ENCODE results near the gene CBFB. TPM values are rescaled to one million over a fixed set of nuclear protein-coding genes. Genes with fewer than 3 reads are reported as not detected.
A peak's percentile ranks its signal among the peaks of the same experiment; 100 is the strongest.

Gene CBFB
- total RNA-seq, 1 donor = 55.7 TPM

GRCh38 chr16:67089101-67089500 lies 60.2 kb downstream of the CBFB start:
- no peak for DNase-seq (ENCODE audit: low read depth in 2 of 3, low spot score in 2 of 3)

DNA sequence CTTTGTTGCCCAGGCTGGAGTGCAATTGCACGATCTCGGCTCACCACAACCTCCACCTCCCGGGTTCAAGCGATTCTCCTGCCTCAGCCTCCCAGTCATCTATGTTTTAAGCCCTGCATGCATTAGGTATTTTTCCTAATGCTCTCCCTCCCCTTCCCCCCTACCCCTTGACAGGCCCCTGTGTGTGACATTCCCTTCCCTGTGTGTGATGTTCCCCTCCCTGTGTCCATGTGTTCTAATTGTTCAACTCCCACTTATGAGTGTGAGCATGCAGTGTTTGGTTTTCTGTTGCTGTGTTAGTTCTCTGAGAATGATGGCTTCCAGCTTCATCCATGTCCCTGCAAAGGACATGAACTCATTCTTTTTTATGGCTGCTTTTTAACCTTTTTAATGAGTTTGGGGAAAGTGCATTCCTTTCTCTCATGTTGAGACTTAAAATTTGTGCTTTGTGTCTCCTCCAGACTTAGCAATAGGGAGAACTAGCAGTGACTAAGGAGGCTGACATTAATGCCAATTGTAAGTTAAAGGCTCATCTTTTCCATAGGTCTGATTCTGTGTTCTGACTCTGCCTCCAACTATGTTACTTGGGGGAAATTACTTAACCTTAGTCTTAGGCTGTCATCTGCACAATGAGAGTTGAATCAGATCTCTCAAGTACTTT lies 63.1 kb downstream of the CBFB start:
- DNase-seq (ENCODE audit: low read depth in 2 of 3, low spot score in 2 of 3) = no peak

DNA sequence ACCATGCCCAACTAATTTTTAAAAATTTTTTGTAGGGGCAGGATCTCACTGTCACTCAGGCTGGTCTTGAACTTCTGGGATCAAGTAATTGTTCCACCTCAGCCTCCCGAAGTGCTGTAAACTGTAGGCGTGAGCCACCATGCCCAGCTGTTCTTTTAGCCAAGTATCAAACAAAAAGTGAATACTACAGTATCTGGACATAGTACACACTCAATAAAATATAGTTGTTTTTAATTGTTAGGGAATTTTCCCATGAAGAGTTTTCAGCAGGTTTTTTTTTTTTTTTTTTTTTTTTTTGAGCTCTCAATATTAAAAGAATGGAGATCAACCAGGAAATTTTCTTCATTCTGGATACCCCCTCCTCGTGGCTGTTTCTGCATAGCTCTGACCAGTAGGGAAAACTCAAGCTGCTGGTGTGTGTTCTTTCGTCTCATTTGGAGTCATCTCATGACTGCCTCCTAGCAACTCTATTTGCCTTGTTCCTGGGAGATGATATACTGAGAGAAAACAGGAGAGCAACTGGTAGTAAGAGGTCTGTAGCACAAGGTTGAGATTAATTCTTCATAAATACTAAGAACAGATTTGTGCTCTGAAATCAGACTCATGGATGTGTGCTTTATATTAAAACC lies 64.3 kb downstream of the CBFB start:
- no peak for DNase-seq (ENCODE audit: low read depth in 2 of 3, low spot score in 2 of 3)

GRCh38 chr16:67098599-67098998 lies 69.7 kb downstream of the CBFB start:
- no peak for DNase-seq (ENCODE audit: low read depth in 2 of 3, low spot score in 2 of 3)

DNA sequence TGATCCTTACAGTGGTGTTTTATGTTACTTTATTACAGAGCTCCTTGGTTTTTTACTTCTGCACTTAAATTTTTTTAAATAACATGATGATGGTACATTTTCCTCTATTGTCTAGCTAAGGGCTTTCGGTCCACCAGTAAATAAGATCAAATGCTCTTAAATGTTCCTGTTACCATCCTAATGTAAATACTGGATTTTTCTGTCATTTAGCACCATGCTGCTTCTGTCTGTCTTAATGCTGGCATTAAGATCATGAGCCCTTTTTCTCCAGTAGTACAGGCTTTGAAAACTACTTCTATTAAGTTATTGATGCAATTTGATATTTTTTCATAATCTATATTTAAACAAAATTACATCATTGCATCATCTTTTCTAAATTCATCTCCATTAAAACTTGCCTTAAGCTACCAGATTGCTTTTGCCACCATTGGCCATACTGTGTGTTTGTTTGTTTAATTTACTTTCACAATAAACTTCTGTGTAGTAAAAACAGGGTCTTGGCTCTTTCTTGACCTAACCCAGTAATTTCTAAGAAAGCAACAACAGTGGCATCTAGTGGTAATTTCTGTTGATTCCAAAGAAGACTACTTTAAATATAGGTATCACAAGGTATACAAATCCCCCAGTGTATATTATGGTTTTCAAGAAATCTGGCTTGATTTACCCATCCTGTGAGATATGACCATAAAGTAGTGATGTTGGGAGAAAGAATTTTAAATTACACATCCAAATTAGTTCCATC lies 71.8 kb downstream of the CBFB start:
- peak in 2 of 3 donors; percentile 44 to 77 for DNase-seq (ENCODE audit: low read depth in 2 of 3, low spot score in 2 of 3)

- DNase-seq (ENCODE audit: low read depth in 2 of 3, low spot score in 2 of 3) = no peak
Measured at GRCh38 chr16:67101311-67102082, 72.5 kb downstream of the CBFB start.

DNA sequence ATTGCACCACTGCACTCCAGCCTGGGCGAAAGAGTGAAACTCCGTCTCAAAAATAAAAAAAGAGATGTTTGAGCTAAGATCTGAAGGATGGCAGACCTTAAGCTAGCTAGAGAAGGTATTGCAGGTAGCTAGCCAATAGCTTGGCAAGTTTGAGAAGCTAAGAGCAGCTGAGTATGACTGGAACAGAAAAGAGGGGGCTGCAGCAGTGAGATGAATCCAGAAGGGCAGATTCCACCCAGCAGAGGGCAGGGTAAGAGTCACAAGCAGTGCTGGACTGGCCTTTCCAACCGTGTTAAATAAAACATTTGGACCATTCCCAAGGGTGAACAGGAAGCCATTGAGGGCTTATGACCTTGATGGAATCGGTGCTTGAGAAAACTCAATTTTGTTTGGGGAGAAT lies 75.1 kb downstream of the CBFB start:
- peak in 2 of 3 donors; percentile 18 to 35 for DNase-seq (ENCODE audit: low read depth in 2 of 3, low spot score in 2 of 3)

DNA sequence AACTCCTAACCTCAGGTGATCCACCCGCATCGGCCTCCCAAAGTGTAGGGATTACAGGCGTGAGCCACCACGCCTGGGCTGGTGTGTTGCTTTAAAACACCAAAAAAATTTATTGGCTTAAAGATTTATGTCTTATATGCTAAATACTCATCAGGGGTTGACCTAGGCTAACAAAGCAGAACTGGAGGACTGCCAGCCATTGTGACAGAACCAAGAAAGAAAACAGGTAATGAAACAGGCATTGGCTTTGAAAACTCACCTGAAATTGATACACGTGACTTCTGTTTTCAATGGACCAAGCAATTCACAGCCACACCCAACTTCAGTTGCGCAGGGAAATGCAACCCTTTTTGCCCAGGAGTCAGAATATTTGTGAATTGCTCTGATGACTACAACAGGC lies 75.9 kb downstream of the CBFB start:
- no peak for DNase-seq (ENCODE audit: low read depth in 2 of 3, low spot score in 2 of 3)

DNA sequence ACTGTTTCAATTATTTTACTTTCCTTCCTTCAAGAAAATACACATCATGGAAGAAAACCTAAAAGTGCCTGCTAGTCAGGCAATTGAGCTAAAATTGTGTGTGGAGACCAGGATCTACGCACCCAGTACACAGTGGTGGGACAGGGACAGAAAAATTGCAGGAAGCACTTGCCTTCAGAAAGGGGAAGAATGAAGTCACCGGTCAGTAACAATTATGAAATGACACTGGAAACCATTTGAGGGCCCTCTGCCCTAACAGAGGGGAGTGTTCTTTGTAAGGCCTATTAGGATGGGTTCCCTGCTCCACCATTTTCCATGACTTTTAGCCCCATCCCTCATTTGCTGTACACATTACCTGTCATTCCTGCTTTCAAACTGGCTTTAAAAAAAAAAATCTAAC lies 76.3 kb downstream of the CBFB start:
- no peak for DNase-seq (ENCODE audit: low read depth in 2 of 3, low spot score in 2 of 3)

DNA sequence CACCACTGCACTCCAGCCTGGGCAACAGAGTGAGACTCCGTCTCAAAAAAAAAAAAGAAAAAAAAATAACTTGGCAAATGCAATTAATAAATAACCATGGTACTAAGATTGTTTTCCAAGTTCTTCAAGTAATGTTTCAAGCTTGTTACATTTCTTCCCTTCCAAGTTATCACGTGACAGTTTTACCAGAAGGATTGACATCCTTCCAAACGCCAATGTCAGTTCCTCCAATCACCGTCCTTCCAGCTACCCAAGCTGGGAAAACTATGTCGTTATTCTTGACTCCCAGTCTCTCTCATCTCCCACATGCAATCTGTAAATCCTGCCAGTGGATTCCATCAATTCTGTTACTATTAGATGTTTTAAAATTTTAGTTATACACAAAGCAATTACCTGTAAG lies 76.9 kb downstream of the CBFB start:
- DNase-seq (ENCODE audit: low read depth in 2 of 3, low spot score in 2 of 3) = no peak

DNA sequence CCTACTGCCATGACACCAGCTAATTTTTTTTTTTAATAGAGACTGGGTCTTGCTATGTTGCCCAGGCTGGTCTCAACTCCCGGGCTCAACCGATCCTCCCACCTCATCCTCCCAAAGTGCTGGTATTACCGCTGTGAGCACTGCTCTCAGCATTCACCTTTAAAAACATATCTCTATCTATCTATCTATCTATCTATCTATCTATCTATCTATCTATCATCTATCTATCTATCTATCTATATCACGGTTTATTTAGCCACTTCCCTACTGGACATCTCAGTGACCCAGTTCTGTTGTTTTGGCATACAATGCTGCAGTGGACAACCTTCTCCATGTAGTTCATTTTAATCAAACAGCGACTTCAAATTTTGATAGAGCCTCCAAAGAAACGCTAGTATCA lies 79.5 kb downstream of the CBFB start:
- no peak for DNase-seq (ENCODE audit: low read depth in 2 of 3, low spot score in 2 of 3)

- DNase-seq (ENCODE audit: low read depth in 2 of 3, low spot score in 2 of 3) = no peak
Measured at GRCh38 chr16:67108931-67109406, 80.0 kb downstream of the CBFB start.

- peak; percentile 89 to 94 (median 89) for DNase-seq (ENCODE audit: low read depth in 2 of 3, low spot score in 2 of 3)
Measured at GRCh38 chr16:67109407-67110135, 80.6 kb downstream of the CBFB start, which contains the start of gene PHAF1. PHAF1 (plus strand) TSS chr16:67109941; CDS start chr16:67110176, 235 bp downstream.

DNA sequence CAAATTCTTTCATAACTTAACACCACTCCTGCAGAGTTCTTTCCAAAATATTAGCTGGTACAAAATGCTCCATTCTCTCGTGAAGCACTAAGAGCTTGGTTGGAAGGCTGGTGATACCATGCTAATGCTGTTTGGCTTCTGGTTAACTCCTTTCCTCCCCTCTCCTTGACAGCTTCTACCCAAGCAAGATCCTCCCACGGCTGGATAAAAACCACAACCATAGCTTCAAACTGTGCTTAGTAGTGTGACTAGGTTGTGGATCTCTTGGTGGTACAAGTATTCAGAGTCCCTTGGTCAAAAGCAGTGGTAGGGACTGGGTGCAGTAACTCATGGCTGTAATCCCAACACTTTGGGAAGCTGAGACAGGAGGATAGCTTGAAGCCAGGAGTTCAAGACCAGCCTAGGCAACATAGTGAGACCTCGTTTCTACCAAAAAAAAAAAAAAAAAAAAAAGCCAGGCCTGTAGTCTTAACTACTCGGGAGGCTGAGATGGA lies 83.0 kb downstream of the CBFB start:
- no peak for DNase-seq (ENCODE audit: low read depth in 2 of 3, low spot score in 2 of 3)

DNA sequence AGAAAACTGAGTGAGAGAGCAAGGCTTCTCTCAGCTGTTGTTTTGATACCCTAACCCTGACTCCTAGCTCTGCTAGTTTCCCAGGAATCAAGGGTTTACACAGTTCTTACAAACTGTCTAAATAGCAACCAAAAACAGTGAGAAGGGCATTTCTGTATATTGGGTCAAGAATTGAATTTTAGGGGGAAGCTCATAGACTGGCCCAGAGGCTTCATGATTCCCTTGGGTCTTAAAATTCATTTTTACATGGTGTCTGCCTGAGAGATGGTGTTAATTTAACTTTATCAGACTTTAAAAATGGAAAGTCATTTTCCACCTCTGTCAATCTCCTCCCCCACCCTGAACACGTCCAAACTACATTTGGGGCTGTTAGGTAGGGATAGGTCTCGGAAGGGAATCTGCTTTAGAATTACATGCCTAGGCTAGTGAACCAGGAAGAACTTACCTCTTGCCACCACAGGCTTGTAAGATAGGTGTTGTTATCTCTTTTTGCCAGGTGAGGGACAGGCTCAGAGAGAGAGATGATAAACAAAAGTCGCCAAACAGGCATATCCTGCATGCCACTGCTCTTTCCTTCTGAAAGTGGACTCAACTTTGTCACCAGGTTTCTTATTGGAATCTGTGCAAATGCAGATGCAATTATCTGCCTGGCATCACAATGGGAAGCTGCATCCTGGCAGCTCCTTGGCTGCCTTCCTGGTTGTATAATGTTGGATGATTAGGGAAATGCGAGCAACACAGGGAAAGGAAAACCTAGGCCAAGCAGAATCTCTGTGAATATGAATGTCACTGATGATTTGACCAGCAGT lies 83.8 kb downstream of the CBFB start:
- no peak for DNase-seq (ENCODE audit: low read depth in 2 of 3, low spot score in 2 of 3)

DNA sequence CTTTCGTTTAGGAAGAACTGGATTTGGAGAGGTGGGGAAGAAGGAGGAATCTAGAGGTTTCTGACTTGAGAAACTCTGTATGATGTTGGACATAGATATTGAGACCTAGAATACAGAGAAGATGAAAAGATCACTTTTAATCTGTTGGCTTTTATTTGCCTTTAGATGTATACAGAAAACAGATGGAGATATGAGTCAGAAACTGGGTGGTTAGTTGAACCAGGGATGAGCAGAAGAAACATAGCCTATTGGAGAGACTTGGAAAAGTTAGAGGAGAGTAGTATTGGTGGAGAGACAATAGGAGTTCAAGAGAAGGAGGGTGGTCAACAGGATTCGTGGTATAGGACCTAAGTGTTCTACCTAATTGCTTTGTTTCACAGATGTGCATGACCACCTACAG lies 85.8 kb downstream of the CBFB start:
- DNase-seq (ENCODE audit: low read depth in 2 of 3, low spot score in 2 of 3) = no peak

DNA sequence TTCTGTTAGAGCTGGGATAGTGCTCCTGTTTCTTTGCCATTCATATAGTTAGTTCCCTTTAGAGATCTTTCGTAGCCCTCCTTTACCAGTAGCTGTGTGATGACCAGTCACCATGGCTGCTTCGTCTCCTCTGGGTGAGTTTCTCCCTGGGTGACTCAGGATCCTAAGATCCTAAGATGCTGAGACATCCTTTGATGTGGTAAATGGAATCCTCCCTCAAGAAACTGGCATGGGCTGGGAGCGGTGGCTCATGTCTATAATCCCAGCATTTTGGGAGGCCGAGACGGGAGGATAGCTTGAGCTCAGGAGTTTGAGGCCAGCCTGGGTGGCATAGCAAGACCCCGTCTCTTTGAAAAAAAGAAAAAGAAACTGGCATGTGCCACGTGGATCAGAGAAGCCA lies 86.7 kb downstream of the CBFB start:
- no peak for DNase-seq (ENCODE audit: low read depth in 2 of 3, low spot score in 2 of 3)

DNA sequence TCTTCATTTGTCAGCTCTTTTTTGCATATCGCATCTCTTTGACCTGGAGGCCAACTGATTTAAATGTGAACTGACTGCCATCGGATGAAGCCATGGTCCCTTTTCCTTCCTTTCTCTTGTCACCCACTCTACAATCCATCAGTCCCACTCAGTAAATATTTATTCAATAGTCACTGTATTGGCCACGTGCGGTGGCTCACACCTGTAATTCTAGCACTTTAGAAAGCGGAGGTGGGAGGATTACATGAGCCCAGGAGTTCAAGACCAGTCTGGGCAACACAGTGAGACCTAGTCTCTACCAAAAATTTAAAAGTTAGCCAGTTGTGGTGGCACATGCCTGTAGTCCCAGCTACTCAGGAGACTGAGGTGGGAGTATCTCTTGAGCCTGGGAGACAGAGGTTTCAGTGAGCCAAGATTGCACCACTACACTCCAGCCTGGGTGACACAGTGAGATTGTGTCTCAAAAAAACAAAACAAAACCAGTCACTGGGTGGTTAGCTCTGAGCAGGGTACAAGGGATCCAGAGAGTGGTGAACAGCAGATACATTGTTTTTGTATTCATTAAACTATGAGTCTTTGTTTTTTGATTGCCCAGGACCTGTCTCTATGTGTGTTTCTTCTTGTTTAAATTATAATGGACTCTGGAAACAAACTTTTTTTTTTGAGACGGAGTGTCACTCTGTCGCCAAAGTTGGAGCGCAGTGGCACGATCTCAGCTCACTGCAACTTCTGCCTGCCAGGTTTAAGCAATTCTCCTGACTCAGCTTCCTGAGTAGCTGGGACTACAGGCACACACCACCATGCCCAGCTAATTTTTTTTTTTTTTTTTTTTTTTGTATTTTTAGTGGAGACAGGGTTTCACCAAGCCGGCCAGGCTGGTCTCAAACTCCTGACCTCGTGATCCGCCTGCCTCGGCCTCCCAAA lies 87.7 kb downstream of the CBFB start:
- DNase-seq (ENCODE audit: low read depth in 2 of 3, low spot score in 2 of 3) = no peak

Measured in hematopoietic multipotent progenitor cell (in vitro differentiated cells).